Activated CD8-positive, alpha-beta memory T cell treated with anti-CD3 and anti-CD28 coated beads, Interleukin-2, amount 50 U/mL, for 24 hours (primary cell): ENCODE results near the gene PIAS1.
"Not testable (repeated sequence)": the region's sequence is repeated elsewhere in the genome, so short reads cannot be mapped to it uniquely, and the experiment has no call there.

Source experiments
- DNase-seq: peaks from one replicate; pipeline ENCODE4 v3.0.0-alpha.2; 2020; ENCODE audit errors: extremely low read depth

The PIAS1 gene

DNA sequence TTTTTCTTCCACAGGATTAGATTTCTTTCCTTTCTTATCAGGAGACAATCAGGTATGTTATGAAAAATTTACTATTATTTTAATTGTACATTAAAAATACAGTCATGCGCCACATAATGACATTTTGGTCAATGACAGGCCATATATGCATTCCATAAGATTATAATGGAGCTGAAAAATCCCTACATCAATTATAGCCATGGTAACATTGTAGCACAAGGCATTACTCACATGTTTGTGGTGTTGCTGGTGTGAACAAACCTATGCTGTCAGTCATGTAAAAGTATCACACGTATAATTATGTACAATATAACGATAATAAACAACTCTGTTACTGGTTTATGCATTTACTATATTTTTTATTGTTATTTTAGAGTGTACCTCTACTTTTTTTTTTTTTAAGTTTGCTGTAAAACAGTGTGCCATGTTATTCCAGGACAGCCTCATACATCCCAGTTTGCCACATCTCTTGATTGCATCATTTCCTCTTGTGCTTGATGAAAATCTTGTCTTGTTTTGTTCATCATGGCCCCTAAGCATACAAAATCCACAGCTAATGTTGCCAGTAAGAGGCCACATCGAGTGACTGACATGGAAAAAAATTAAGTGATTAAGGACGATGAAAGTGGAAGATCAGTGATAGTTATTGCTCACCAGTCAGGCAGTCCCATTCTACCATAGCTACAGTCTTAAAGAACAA lies 129.7 kb downstream of the PIAS1 start:
- no peak for DNase-seq

DNA sequence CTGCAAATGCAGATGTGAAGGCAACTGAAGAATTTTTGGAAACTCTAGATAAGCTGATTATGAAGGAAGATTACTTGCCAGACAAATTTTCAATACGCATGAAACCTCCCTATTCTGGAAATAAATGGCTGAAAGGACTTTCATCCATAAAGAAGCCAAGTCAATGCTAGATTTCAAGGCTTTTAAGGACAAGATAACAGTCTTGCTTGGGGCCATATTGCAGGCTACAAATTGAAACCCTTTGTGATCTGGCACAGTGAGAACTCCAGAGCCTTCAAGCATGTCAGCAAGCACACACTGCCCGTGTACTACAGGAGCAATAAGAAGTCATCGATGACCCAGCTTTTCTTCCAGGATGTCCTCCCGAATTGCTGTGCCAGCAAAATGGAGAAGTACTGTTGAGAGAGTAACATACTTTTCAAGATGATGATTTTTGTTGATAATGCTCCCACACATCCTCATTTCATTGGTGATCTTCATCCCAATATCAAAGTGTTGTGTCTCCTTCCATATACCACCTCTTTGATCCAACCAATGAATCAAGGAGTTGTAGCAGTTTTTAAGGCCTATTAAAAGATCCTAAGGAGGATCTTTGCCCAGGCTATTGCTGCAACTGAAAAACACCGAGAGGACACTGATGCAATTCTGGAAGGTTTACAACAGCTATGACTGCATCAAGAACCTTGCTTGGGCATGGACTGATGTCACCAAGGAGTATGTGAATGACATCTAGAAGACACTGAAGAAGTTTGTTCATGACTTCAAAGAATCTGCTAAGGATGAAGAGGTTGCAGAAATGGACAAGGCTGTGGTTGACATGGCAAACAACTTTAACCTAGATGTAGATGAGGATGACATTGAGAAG lies 130.7 kb downstream of the PIAS1 start:
- no peak for DNase-seq

DNA sequence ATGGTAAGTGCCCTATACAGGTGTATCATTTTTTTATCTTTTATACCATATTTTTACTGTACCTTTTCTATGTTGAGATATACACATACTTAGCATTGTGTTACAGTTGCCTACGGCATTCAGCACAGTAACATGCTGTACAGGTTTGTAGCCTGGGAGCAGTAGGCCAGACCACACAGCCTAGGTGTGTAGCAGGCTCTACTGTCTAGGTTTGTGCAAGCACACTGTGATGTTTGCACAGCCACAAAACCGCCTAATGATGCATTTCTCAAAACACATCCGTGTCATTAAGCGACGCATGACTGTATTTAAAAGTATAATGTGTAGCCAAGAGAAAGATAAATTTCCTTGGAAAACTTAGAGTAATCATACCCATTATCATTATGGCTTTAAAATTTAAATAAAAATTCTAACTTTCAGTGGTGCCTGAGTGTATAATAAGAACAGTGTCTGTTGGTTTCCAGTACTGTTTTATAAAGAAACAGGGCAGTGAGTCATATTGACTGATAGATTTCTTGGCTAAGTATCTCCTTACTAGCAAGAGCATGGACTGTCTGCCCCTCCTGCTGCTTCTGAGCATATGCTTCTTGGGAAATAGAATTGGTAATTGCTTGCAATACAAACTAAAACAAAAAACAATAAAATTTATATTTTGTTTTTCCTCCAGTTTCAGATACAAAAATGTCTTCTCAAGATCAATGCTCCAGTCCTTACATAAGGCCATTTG lies 132.7 kb downstream of the PIAS1 start:
- no peak for DNase-seq

DNA sequence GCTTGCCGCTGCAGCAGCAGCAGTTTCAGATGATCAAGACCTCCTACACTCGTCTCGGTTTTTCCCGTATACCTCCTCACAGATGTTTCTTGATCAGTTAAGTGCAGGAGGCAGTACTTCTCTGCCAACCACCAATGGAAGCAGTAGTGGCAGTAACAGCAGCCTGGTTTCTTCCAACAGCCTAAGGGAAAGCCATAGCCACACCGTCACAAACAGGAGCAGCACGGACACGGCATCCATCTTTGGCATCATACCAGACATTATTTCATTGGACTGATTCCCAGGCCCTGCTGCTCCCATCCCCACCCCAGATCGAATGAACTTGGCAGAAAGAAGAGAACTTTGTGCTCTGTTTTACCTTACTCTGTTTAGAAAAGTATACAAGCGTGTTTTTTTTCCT lies 133.4 kb downstream of the PIAS1 start:
- no peak for DNase-seq

DNA sequence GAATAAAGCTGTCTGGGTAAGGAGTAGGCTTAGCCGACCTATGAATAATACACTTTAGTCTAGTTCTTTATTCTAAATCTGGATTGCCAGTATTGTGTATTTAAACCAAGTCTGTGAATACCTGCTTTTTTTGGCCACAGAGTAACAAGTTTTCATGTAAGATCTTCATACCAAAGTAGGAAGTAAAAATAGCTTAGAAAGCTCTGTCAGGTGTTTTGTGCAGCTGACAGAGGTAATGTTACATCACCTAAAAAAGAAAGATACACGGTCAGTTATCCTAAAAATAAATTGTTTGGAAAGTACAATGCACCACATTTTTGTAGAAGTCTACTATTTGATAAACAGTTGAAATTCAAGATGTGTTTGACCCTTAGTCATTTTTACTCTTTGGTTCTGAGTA lies 134.5 kb downstream of the PIAS1 start:
- DNase-seq = no peak

- DNase-seq = no peak
Observed at GRCh38 chr15:68190048-68190447, 135.9 kb downstream of the PIAS1 start.

DNA sequence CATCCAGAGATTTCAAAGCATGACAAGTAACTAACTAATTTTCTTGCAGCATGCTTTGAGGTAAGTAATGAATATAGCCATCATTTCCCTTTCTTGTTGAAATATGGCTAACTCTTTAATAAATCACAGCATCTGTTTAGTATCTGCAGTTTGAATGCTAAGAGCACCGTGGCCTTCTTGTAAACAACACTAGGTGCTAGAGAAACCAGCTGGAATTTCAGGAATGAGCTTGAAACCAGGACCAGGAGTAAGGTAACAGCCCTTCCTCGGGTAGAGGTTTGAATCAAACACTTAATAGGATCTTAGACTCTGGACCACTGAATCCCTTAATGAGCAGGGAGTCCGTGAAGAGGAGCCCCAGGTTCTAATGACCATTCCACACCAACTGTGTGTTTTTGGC lies 137.4 kb downstream of the PIAS1 start:
- no peak for DNase-seq

DNA sequence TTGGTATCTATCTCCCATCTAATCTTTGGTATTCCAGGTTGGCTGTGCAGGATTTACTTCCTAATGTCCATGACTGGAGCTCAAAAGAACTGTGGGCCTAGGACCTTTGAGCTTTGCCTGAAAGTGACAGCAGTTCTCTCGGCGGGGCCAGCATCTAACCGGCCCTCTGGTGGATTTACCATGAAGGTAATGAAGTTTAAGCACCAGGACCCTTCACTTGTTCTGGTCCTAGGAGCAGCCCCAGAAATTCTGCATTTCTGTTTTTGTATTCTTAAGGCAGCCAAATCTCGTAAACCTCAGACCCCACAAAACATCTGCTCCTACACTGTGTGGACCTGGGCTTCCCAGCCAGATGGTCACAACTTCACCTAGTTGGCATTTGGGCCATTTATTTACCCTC lies 138.0 kb downstream of the PIAS1 start:
- DNase-seq = no peak

- no peak for DNase-seq
Observed at GRCh38 chr15:68192804-68193486, 138.8 kb downstream of the PIAS1 start.

- no peak for DNase-seq
Observed at GRCh38 chr15:68195336-68196112, 141.4 kb downstream of the PIAS1 start.

GRCh38 chr15:68196445-68197169 lies 142.5 kb downstream of the PIAS1 start:
- no peak for DNase-seq

- no peak for DNase-seq
Observed at GRCh38 chr15:68197170-68197492, 143.0 kb downstream of the PIAS1 start.

DNA sequence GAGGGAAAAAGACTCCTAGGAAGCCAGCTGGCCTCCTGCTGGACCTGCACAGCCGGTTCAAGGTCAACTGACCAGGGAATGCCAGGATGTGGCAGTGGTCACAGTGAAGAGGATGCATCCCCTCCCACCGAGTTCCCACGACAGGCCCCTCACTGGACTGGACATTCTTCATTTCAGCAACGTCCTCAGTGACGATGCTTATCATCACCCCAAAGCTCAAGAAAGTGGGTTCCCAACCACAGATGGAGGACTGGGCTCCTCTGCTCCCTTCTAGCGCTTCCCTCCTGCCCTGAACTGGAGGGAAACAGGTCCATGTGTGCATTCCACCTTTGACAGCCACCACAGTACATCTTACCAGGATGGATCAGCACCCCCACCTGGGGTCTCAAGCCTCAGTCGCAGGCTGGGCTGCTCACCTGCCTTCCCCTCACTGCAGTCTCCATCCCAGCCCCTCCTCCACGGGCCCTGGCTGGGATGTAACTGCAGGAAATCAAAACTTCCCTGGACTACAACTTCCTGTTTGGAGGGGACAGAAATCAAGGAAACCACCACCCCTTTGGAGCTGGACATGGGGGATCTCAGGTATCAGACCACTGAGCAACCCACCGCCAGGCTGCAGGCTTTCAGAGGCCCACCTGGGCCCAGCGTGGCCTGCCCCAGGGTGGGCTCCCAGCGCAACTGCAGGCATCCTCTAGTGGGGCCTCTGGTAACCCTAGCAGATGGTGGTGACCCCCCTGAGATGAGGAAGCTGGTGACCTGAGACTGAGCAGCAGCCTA lies 143.7 kb downstream of the PIAS1 start:
- DNase-seq = no peak

DNA sequence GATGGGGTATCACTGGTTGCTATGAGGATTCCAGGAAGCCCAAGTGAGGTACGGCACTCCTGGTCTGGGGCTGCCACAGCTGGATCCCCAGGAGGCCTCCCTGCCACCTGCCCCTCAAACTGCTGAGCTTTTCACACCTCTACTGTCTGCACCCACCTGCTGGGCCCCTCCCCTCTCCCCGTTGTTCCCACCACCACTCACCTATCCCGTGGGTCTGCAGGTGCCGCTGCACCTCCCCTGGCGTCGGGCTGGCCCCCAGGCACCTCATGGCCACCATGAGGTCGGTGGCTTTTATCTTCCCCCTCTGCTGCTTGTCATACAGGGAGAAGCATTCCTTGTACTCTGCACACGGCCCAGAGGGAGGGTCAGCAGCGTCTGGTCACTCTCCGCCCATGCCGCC lies 145.2 kb downstream of the PIAS1 start:
- no peak for DNase-seq

GRCh38 chr15:68200016-68200861 lies 146.1 kb downstream of the PIAS1 start:
- no peak for DNase-seq

DNA sequence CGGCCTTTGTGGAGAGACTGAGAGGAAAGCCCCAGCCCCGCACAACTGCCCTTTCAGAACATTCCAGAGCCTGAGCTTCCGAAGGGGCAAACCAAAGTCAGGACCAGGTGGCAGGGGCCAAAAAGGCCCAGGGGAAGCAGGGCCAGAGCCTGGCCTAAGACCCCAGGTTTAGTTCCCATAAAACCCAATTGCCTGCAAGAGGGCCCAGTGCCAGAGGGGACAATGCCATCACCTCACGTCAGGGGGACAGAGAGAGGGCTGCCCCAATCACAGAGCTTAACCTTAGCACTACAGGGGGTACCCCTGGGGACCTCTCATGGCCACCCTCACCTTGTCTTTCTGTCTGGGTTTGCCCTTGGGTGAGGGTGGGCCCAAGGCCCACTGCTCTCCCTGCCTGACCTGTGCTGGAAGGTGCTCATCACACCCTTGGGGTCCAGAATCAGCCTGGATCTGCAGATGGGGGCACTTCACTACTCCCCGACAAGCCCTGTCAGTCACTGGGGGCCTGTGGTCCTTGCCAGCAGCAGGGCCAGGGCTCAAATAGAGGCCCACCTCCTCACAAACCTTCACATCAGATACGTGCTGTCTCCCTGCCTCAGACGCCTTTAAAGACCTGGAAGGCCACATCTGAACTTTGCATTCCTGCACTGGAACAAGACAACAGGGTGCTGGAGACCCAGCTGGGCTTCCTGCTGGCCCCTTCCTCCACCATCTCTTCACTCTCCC lies 147.2 kb downstream of the PIAS1 start:
- no peak for DNase-seq

DNA sequence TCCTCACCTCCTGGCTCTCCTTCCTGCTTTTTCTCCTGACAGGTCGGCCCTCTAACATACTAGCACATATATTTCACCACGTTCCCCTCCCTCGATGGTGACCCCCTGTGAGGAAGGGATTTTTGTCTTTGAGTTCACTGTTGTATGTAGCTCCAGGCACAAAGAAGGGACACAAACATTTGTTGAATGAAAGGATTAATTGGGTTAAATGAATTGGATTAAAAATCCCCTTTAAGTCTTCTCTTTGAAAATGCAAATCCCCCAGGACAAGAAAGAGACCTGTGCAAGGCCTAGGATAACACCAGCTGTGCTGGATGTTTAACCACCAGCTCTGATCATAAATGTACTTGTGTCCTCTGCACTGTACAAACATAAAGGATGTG lies 147.8 kb downstream of the PIAS1 start:
- DNase-seq = no peak

DNA sequence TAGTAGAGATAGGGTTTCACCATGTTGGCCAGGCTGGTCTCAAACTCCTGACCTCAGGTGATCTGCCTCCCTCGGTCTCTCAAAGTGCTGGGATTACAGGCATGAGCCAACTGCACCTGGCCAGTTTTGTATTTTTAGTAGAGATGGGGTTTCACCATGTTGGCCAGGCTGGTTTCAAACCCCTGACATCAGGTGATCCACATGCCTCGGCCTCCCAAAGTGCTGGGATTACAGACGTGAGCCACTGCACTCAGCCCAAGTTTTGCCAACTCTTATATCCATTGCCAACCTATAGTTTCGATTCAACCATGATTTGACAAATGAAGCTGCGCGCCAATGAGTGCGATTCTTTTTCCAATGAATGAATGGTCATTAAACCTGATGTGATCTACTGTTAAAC lies 148.9 kb downstream of the PIAS1 start:
- not testable (repeated sequence) for DNase-seq
